Lower leg skin (tissue), 3 donors: ENCODE results near the gene LIME1.

Experiments used
- CTCF ChIP-seq, 3 donors: fragments of 450-650 bp; IDR thresholded peaks; one replicate each; pipeline ENCODE4 v1.5.1; 2016; ENCODE audit warnings: antibody characterized with exemption in 3 of 3, mild to moderate bottlenecking in 3 of 3, moderate library complexity in 2 of 3
- POLR2A ChIP-seq, 2 donors: fragments of 450-650 bp; IDR thresholded peaks; one replicate each; pipeline ENCODE4 v1.6.1; 2016 to 2017; ENCODE audit warnings: antibody characterized with exemption in 2 of 2, mild to moderate bottlenecking in 1 of 2, moderate library complexity in 1 of 2

- TF ChIP-seq CTCF (IDR thresholded peaks at IDR 0.05): no peak
- no peak for TF ChIP-seq POLR2A (IDR thresholded peaks at IDR 0.05)
Measured at GRCh38 chr20:63739130-63740069, 2.9 kb downstream of the LIME1 start, which contains the start of gene SLC2A4RG.
